Measurements from ENCODE around the gene ITPR3.

DNA sequence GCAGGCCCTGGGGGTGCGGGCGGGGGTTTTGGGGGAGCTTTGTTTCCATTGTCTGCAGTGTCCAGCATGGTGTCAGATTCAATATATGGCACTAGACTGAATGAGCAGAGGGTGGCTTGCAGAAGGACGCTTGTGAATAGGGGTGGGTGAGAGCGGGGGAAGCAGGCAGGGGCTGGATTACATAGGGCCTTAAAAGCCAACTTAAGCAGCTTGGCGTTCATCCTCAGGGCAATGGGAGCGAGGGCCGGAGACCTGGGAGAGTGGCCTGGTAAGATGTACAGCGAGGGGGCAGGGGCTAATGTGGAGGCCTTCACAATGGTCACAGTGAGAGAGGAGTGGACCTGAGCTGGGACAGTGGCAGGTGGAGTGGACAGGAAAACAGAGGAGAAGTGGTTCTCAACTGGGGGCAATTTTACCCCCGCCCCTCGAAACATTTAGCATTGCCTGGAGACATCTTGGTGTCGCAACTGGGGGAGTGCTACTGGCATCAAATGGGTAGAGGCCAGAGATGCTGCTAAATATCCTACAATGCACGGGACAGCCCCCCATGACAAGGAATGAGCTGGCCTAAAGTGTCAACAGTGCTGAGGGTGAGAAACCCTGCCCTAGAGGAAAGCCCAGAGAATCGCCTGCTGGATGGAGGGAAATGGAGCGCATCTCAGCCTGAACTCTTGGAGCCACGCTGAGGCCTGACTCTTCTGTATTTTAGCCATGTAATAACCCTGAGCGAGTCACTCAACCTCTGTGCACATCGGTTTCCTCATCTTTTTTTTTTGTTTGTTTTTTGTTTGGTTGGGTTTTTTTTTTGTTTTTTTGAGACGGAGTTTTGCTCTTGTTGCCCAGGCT lies 25.9 kb upstream of the ITPR3 start:
- TF ChIP-seq POLR2A (IDR thresholded peaks at IDR 0.05) (no peak), EP300 (IDR thresholded peaks at IDR 0.05) (no peak), POLR2AphosphoS5 (IDR thresholded peaks at IDR 0.05) (no peak)
- TF ChIP-seq, protein P1, sequence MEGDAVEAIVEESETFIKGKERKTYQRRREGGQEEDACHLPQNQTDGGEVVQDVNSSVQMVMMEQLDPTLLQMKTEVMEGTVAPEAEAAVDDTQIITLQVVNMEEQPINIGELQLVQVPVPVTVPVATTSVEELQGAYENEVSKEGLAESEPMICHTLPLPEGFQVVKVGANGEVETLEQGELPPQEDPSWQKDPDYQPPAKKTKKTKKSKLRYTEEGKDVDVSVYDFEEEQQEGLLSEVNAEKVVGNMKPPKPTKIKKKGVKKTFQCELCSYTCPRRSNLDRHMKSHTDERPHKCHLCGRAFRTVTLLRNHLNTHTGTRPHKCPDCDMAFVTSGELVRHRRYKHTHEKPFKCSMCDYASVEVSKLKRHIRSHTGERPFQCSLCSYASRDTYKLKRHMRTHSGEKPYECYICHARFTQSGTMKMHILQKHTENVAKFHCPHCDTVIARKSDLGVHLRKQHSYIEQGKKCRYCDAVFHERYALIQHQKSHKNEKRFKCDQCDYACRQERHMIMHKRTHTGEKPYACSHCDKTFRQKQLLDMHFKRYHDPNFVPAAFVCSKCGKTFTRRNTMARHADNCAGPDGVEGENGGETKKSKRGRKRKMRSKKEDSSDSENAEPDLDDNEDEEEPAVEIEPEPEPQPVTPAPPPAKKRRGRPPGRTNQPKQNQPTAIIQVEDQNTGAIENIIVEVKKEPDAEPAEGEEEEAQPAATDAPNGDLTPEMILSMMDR (IDR thresholded peaks at IDR 0.05) = no peak

Data from sigmoid colon (tissue), 4 donors.